HCT116 (cell line): ENCODE data around the gene CHRNA4. TPM values are rescaled to one million over a fixed set of nuclear protein-coding genes. Genes with fewer than 3 reads are reported as not detected.

Source experiments
- ATAC-seq: fragments of 200-7000 bp; cut with Tn5 transposase; 2 replicates; pipeline ENCODE4 v1.9.1; 2020; ENCODE audit warnings: mild to moderate bottlenecking, moderate library complexity
- BruUV-seq: library from RNA; stranded (reverse); fragments of 400-500 nt; replicated peaks from 2 replicates; lab custom pipeline; 2021; lab: Mats Ljungman, UMichigan
- CTCF ChIA-PET: fragments of 300-600 bp; sonication (Branson Sonifier 250); formaldehyde crosslinking; loops from one replicate; lab custom pipeline; 2021; ENCODE audit warnings: antibody characterized with exemption; lab: Charles Lee
- POLR2A ChIA-PET: fragments of 300-600, 350-600 bp; sonication (Branson Sonifier 250); formaldehyde crosslinking; loops from one replicate; lab custom pipeline; 2021; ENCODE audit warnings: antibody characterized with exemption; lab: Charles Lee
- RAD21 ChIA-PET, 2 experiments: fragments of 300-600 bp; sonication (Branson Sonifier 250); formaldehyde crosslinking; loops; one replicate each; lab custom pipeline; 2023; ENCODE audit warnings: low total read pairs in 2 of 2; ENCODE audit not compliant: uncharacterized antibody in 2 of 2, unreplicated experiment in 2 of 2, low non-redundant PET in 1 of 2; lab: Charles Lee
- DNase-seq: peaks from one replicate; pipeline ENCODE4 v3.0.0-alpha.2; 2010; ENCODE audit warnings: low read depth, low spot score
- H2AFZ ChIP-seq: fragments of 200-600 bp; shearing (Covaris generic), sonication (generic); 2 replicates; pipeline ENCODE4 v1.6.1; 2017; ENCODE audit warnings: low read depth, mixed run types, mixed read lengths, antibody characterized with exemption, low read length; ENCODE audit not compliant: poor library complexity, severe bottlenecking
- H3K27ac ChIP-seq: 2 replicates; pipeline ENCODE4 v1.5.1; 2012; ENCODE audit warnings: low read depth, low read length
- H3K27me3 ChIP-seq: fragments of 200-600 bp; sonication (generic); 2 replicates; pipeline ENCODE4 v1.6.1; 2016; ENCODE audit warnings: mixed run types, low read length, mixed read lengths; ENCODE audit not compliant: insufficient read depth
- H3K36me3 ChIP-seq, 2 experiments: fragments of 200-500 bp in 1 of 2; fragments of 200-600 bp in 1 of 2; sonication (Bioruptor generic) in 1 of 2; sonication (generic) in 1 of 2; 2 replicates each; pipeline versions ENCODE4 v1.5.1 to v1.6.1; 2014 to 2016; ENCODE audit warnings: low read length in 2 of 2, inconsistent platforms in 1 of 2, mixed read lengths in 1 of 2, mixed run types in 1 of 2; ENCODE audit not compliant: insufficient read depth in 2 of 2, control insufficient read depth in 1 of 2
- H3K4me1 ChIP-seq, 2 experiments: fragments of 200-600 bp in 1 of 2; sonication (generic) in 1 of 2; 2 replicates each; pipeline versions ENCODE4 v1.5.1 to v1.6.1; 2012 to 2017; ENCODE audit warnings: low read length in 2 of 2, inconsistent platforms in 1 of 2, mild to moderate bottlenecking in 1 of 2, mixed read lengths in 1 of 2, mixed run types in 1 of 2, moderate library complexity in 1 of 2; ENCODE audit not compliant: insufficient read depth in 2 of 2, control insufficient read depth in 1 of 2
- H3K4me2 ChIP-seq: fragments of 200-600 bp; sonication (generic); 2 replicates; pipeline ENCODE4 v1.6.1; 2017; ENCODE audit warnings: mixed run types, low read length, mixed read lengths
- H3K4me3 ChIP-seq, 2 experiments: fragments of 200-600 bp in 1 of 2; sonication (generic) in 1 of 2; replicated peaks in 1 of 2; 2 replicates each; pipeline ENCODE4 v1.5.1; 2011 to 2016; ENCODE audit warnings: low read length in 2 of 2, control low read depth in 1 of 2, low read depth in 1 of 2, mild to moderate bottlenecking in 1 of 2, mixed read lengths in 1 of 2, mixed run types in 1 of 2
- H3K79me2 ChIP-seq: fragments of 200-600 bp; sonication (generic); 2 replicates; pipeline ENCODE4 v1.6.1; 2017; ENCODE audit warnings: mild to moderate bottlenecking, mixed run types, low read length, moderate library complexity, mixed read lengths; ENCODE audit not compliant: insufficient read depth
- H3K9ac ChIP-seq: fragments of 200-600 bp; sonication (generic); 2 replicates; pipeline ENCODE4 v1.6.1; 2016; ENCODE audit warnings: low read length, mixed read lengths
- H3K9me2 ChIP-seq: fragments of 200-600 bp; sonication (generic), shearing (Covaris generic); 2 replicates; pipeline ENCODE4 v1.6.1; 2017; ENCODE audit warnings: mixed run types, mild to moderate bottlenecking, moderate library complexity; ENCODE audit not compliant: insufficient read depth
- H3K9me3 ChIP-seq, 2 experiments: fragments of 200-500 bp in 1 of 2; fragments of 200-600 bp in 1 of 2; sonication (Bioruptor generic) in 1 of 2; sonication (generic) in 1 of 2; 2 replicates each; pipeline ENCODE4 v1.6.1; 2014 to 2017; ENCODE audit warnings: low read length in 2 of 2, mixed read lengths in 2 of 2, inconsistent platforms in 1 of 2, low read depth in 1 of 2, mild to moderate bottlenecking in 1 of 2, mixed run types in 1 of 2, moderate library complexity in 1 of 2; ENCODE audit not compliant: control insufficient read depth in 1 of 2, insufficient read depth in 1 of 2
- H4K20me1 ChIP-seq: fragments of 200-600 bp; sonication (generic), shearing (Covaris generic); 2 replicates; pipeline ENCODE4 v1.6.1; 2017; ENCODE audit warnings: mixed run types, mild to moderate bottlenecking, moderate library complexity; ENCODE audit not compliant: insufficient read depth
- ATF3 ChIP-seq: IDR thresholded peaks from 2 replicates; pipeline ENCODE4 v1.6.1; 2012
- CBX3 ChIP-seq: IDR thresholded peaks from 2 replicates; pipeline ENCODE4 v1.6.1; 2012; ENCODE audit warnings: low read depth
- FOSL1 ChIP-seq: IDR thresholded peaks from 2 replicates; pipeline ENCODE4 v1.6.1; 2012; ENCODE audit warnings: low read depth
- POLR2A ChIP-seq: IDR thresholded peaks from 2 replicates; pipeline ENCODE4 v1.7.0; 2011; ENCODE audit warnings: borderline replicate concordance; ENCODE audit not compliant: insufficient read depth, insufficient read length; ENCODE audit errors: extremely low read depth
- RAD21 ChIP-seq: IDR thresholded peaks from 2 replicates; pipeline ENCODE4 v1.6.1; 2012; ENCODE audit warnings: low read depth, mild to moderate bottlenecking
- REST ChIP-seq: IDR thresholded peaks from 2 replicates; pipeline ENCODE4 v1.6.1; 2012; ENCODE audit warnings: low read depth
- SP1 ChIP-seq: IDR thresholded peaks from 2 replicates; pipeline ENCODE4 v1.6.1; 2012; ENCODE audit warnings: low read depth
- YY1 ChIP-seq: IDR thresholded peaks from 2 replicates; pipeline ENCODE4 v1.6.1; 2011; ENCODE audit warnings: low read length, low read depth, moderate library complexity, mild to moderate bottlenecking; ENCODE audit not compliant: insufficient replicate concordance; ENCODE audit errors: extremely low read depth
- ZNF274 ChIP-seq: fragments of 200-500 bp; sonication (Bioruptor generic); IDR thresholded peaks from 2 replicates; pipeline ENCODE4 v1.6.1; 2014; ENCODE audit warnings: mild to moderate bottlenecking, low read depth, low read length, inconsistent platforms
- intact Hi-C: fragments of 100-400 bp; cut with micrococcal nuclease; formaldehyde crosslinking; loops from 2 replicates; pipeline ENCODE4 v1.10.0; 2022
- total RNA-seq: library from RNA; stranded (reverse); gene quantifications from one replicate; pipeline ENCODE4 v1.2.1, GENCODE V29; 2021; ENCODE audit not compliant: unreplicated experiment

The CHRNA4 gene
- total RNA-seq, 1 experiment from 2014 or later = not detected

GRCh38 chr20:63396300-63396699 is 35.2 kb upstream of the CHRNA4 start:
- H3K79me2 ChIP-seq = no peaks in the 10 kb centered on the region
- H3K9me2 ChIP-seq = no peaks in the 10 kb centered on the region
- no peaks in the 10 kb centered on the region for H3K27me3 ChIP-seq
- no peak overlapping the region for H3K4me2 ChIP-seq
- no peak for TF ChIP-seq CBX3
- TF ChIP-seq REST = no peak
- no peak for TF ChIP-seq FOSL1
- no peak for TF ChIP-seq POLR2A
- no peak for TF ChIP-seq ATF3
- TF ChIP-seq YY1 = no peak
- TF ChIP-seq SP1 = no peak
- no peak for TF ChIP-seq RAD21
- H3K4me1 ChIP-seq = no peaks in the 10 kb centered on the region
- H3K27ac ChIP-seq = no peak overlapping the region
- no peak overlapping the region for H2AFZ ChIP-seq
- ChIA-PET POLR2A (no interaction called here), RAD21 (no interaction called here), CTCF (no interaction called here)
- no peaks in the 10 kb centered on the region for H3K36me3 ChIP-seq
- 0 out of 4 replicates have a peak, but pooled peaks cover 0 to 4% of the 10 kb centered on the region in 2 experiments for H3K9me3 ChIP-seq
- H3K9ac ChIP-seq = no peak overlapping the region
- H4K20me1 ChIP-seq = no peaks in the 10 kb centered on the region
- DNase-seq (no peak), ATAC-seq (no peak)
- no TSS peak for BruUV-seq
- intact Hi-C loops = no loop called here
- no peak overlapping the region for H3K4me3 ChIP-seq

GRCh38 chr20:63395723-63396122 is 34.6 kb upstream of the CHRNA4 start:
- no peak for DNase-seq
- no peak overlapping the region for H3K4me3 ChIP-seq
- POLR2A ChIA-PET = no interaction called here
- no peaks in the 10 kb centered on the region for H4K20me1 ChIP-seq
- intact Hi-C loops = no loop called here
- H3K36me3 ChIP-seq = no peaks in the 10 kb centered on the region
- H3K9ac ChIP-seq = no peak overlapping the region
- no peaks in the 10 kb centered on the region for H3K27me3 ChIP-seq
- H3K9me2 ChIP-seq = no peaks in the 10 kb centered on the region
- RAD21 ChIA-PET = no interaction called here
- CTCF ChIA-PET = no interaction called here
- no peak overlapping the region for H3K4me2 ChIP-seq
- ATAC-seq = no peak
- H3K9me3 ChIP-seq = 0 out of 4 replicates have a peak, but pooled peaks cover 0 to 6% of the 10 kb centered on the region in 2 experiments
- H3K27ac ChIP-seq = no peak overlapping the region
- TF ChIP-seq RAD21 (no peak), ZNF274 (no peak)
- BruUV-seq = no TSS peak
- H3K79me2 ChIP-seq = no peaks in the 10 kb centered on the region
- no peak overlapping the region for H2AFZ ChIP-seq
- no peaks in the 10 kb centered on the region for H3K4me1 ChIP-seq
